SK-N-SH treated with all-trans-retinoic acid at 6 μM for 48 hours (cell line): ENCODE measurements around the gene KIF7.

ENCODE experiments used
- ATAC-seq: fragments of 200-7000 bp; cut with Tn5 transposase; 3 replicates; pipeline ENCODE4 v1.9.1; 2020; ENCODE audit warnings: mild to moderate bottlenecking, moderate library complexity
- ARNTL ChIP-seq: fragments of 450-650 bp; formaldehyde crosslinking; IDR thresholded peaks from 2 replicates; pipeline ENCODE4 v1.5.0; 2020; ENCODE audit warnings: low read depth, mild to moderate bottlenecking, moderate library complexity, borderline replicate concordance
- BACH2 ChIP-seq: fragments of 250-450 bp; sonication (Bioruptor Pico); IDR thresholded peaks from 2 replicates; pipeline ENCODE4 v1.9.0; 2021; ENCODE audit warnings: mild to moderate bottlenecking, borderline replicate concordance
- CSDC2 ChIP-seq: fragments of 250-450 bp; sonication (Bioruptor Pico); IDR thresholded peaks from 2 replicates; pipeline ENCODE4 v1.5.0; 2020; ENCODE audit warnings: mild to moderate bottlenecking, moderate library complexity
- CSRNP3 ChIP-seq: fragments of 250-450 bp; sonication (Bioruptor Pico); IDR thresholded peaks from 2 replicates; pipeline ENCODE4 v1.5.1; 2021; ENCODE audit warnings: mild to moderate bottlenecking, moderate library complexity
- ESRRG ChIP-seq: fragments of 250-450 bp; sonication (Bioruptor Pico); IDR thresholded peaks from 2 replicates; pipeline ENCODE4 v1.6.1; 2021; ENCODE audit warnings: mild to moderate bottlenecking
- GLIS3 ChIP-seq: fragments of 250-450 bp; sonication (Bioruptor Pico); IDR thresholded peaks from 2 replicates; pipeline ENCODE4 v1.5.0; 2020; ENCODE audit warnings: mild to moderate bottlenecking, moderate library complexity
- ISL1 ChIP-seq: fragments of 250-450 bp; sonication (Bioruptor Pico); IDR thresholded peaks from 2 replicates; pipeline ENCODE4 v2.1.2; 2022; ENCODE audit warnings: mild to moderate bottlenecking, moderate library complexity
- OSR1 ChIP-seq: fragments of 250-450 bp; sonication (Bioruptor Pico); IDR thresholded peaks from 2 replicates; pipeline ENCODE4 v1.8.0; 2022; ENCODE audit warnings: moderate library complexity, mild to moderate bottlenecking, inconsistent platforms
- PATZ1 ChIP-seq: fragments of 250-450 bp; sonication (Bioruptor Pico); IDR thresholded peaks from 2 replicates; pipeline ENCODE4 v1.8.0; 2020; ENCODE audit warnings: mild to moderate bottlenecking, moderate library complexity, borderline replicate concordance
- PPARA ChIP-seq: fragments of 250-450 bp; sonication (Bioruptor Pico); IDR thresholded peaks from 2 replicates; pipeline ENCODE4 v1.5.0; 2020; ENCODE audit warnings: mild to moderate bottlenecking, borderline replicate concordance
- RARB ChIP-seq: fragments of 250-450 bp; sonication (Bioruptor Pico); IDR thresholded peaks from 2 replicates; pipeline ENCODE4 v1.8.0; 2021; ENCODE audit warnings: mild to moderate bottlenecking, moderate library complexity
- SNAI2 ChIP-seq: fragments of 250-450 bp; sonication (Bioruptor Pico); IDR thresholded peaks from 2 replicates; pipeline ENCODE4 v1.5.0; 2020; ENCODE audit warnings: mild to moderate bottlenecking, moderate library complexity
- TCF4 ChIP-seq: fragments of 250-450 bp; sonication (Bioruptor Pico); IDR thresholded peaks from 2 replicates; pipeline ENCODE4 v1.8.0; 2021; ENCODE audit warnings: mild to moderate bottlenecking, moderate library complexity, borderline replicate concordance
- TOX ChIP-seq: fragments of 250-450 bp; sonication (Bioruptor Pico); IDR thresholded peaks from 2 replicates; pipeline ENCODE4 v1.8.0; 2021; ENCODE audit warnings: mild to moderate bottlenecking, moderate library complexity, borderline replicate concordance
- TSHZ2 ChIP-seq: fragments of 250-450 bp; sonication (Bioruptor Pico); IDR thresholded peaks from 2 replicates; pipeline ENCODE4 v1.5.0; 2020; ENCODE audit warnings: mild to moderate bottlenecking, moderate library complexity
- ZC3H10 ChIP-seq: fragments of 250-450 bp; sonication (Bioruptor Pico); IDR thresholded peaks from 2 replicates; pipeline ENCODE4 v1.5.1; 2021; ENCODE audit warnings: mild to moderate bottlenecking, moderate library complexity
- ZFP3 ChIP-seq: fragments of 250-450 bp; sonication (Bioruptor Pico); IDR thresholded peaks from 2 replicates; pipeline ENCODE4 v1.5.0; 2020; ENCODE audit warnings: mild to moderate bottlenecking, moderate library complexity
- ZFP30 ChIP-seq: fragments of 450-650 bp; formaldehyde crosslinking; IDR thresholded peaks from 2 replicates; pipeline ENCODE4 v1.5.0; 2022; ENCODE audit warnings: mild to moderate bottlenecking, moderate library complexity
- ZNF565 ChIP-seq: fragments of 450-650 bp; formaldehyde crosslinking; conservative IDR thresholded peaks from 2 replicates; pipeline ENCODE4 v1.5.0; 2020; ENCODE audit warnings: low read depth, mild to moderate bottlenecking, moderate library complexity
- ZNF70 ChIP-seq: fragments of 450-650 bp; formaldehyde crosslinking; IDR thresholded peaks from 2 replicates; pipeline ENCODE4 v1.5.0; 2020; ENCODE audit warnings: mild to moderate bottlenecking, moderate library complexity
- ZNF8 ChIP-seq: fragments of 450-650 bp; formaldehyde crosslinking; IDR thresholded peaks from 2 replicates; pipeline ENCODE4 v1.5.0; 2020; ENCODE audit warnings: mild to moderate bottlenecking, moderate library complexity

The KIF7 gene

DNA sequence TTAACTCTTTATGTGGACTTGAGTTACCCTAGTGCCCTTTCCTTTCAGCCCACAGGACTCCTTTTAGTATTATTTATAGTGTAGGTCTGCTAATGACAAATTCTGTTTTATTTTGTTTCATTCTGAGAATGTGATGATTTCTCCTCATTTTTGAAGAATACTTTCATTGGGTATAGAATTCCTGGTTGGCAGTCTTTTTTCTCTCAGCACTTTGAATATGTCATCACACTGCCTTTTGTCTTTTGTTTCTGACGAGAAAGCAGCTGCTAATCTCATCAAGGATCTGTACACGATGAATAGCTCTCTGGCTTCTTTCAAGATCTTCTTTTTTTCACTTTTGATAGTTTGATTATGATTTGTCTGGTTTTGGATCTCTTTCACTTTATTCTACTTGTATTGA, 42.2 kb downstream of the KIF7 start:
- no peak for ATAC-seq
- TF ChIP-seq ZC3H10: no peak
- TF ChIP-seq BACH2 (CRISPR knock-in tag): no peak
- TF ChIP-seq ARNTL (CRISPR knock-in tag): no peak
- no peak for TF ChIP-seq CSRNP3 (CRISPR knock-in tag)
- TF ChIP-seq SNAI2 (CRISPR knock-in tag): no peak
- TF ChIP-seq TOX (CRISPR knock-in tag): no peak
- TF ChIP-seq CSDC2 (CRISPR knock-in tag): no peak
- TF ChIP-seq OSR1: no peak
- TF ChIP-seq, all 23 proteins: peak for 0

DNA sequence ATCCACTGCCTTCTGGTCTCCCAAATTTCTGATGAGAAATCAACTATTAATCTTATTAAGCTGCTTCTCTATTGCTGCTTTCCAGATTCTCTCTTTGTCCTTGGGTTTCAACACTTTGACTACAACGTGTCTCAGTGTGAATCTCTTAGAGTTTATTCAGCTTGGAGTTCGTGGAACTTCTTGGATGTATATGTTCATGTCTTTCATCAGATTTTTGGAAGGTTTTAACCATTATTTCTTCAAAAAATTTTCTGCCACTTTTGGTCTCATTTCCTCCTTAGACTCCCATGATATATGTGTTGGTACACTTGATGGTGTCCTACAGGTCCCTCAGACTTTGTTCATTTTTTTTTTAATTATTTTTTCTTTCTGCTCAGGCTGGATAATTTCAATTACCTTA, 44.0 kb downstream of the KIF7 start:
- no peak for TF ChIP-seq ESRRG (CRISPR knock-in tag)
- TF ChIP-seq ZNF8 (CRISPR knock-in tag): no peak
- no peak for TF ChIP-seq TCF4 (CRISPR knock-in tag)
- no peak for TF ChIP-seq SNAI2 (CRISPR knock-in tag)
- no peak for ATAC-seq

- ATAC-seq: no peak
- TF ChIP-seq PATZ1 (CRISPR knock-in tag) (no peak), TCF4 (CRISPR knock-in tag) (no peak), RARB (CRISPR knock-in tag) (no peak), ZNF565 (CRISPR knock-in tag) (no peak), ARNTL (CRISPR knock-in tag) (no peak), ZC3H10 (no peak), CSDC2 (CRISPR knock-in tag) (no peak), PPARA (CRISPR knock-in tag) (no peak), SNAI2 (CRISPR knock-in tag) (no peak)
These were observed 56.2 kb downstream of the KIF7 start for GRCh38 chr15:89599021-89599420.

GRCh38 chr15:89593018-89593417, 62.2 kb downstream of the KIF7 start:
- no peak for ATAC-seq
- TF ChIP-seq ZFP3 (CRISPR knock-in tag): no peak
- no peak for TF ChIP-seq ZNF565 (CRISPR knock-in tag)
- no peak for TF ChIP-seq PATZ1 (CRISPR knock-in tag)
- TF ChIP-seq TCF4 (CRISPR knock-in tag): no peak
- no peak for TF ChIP-seq ZC3H10
- TF ChIP-seq, all 23 proteins: peak for 0

GRCh38 chr15:89591834-89592233, 63.4 kb downstream of the KIF7 start:
- no peak for ATAC-seq
- TF ChIP-seq TSHZ2 (CRISPR knock-in tag) (no peak), ZC3H10 (no peak), RARB (CRISPR knock-in tag) (no peak), PPARA (CRISPR knock-in tag) (no peak), TCF4 (CRISPR knock-in tag) (no peak), GLIS3 (CRISPR knock-in tag) (no peak), ISL1 (CRISPR knock-in tag) (no peak), ZNF70 (no peak), ZFP3 (CRISPR knock-in tag) (no peak), ARNTL (CRISPR knock-in tag) (no peak), ESRRG (CRISPR knock-in tag) (no peak), CSRNP3 (CRISPR knock-in tag) (no peak), ZFP30 (no peak)
